Mesendoderm (in vitro differentiated cells): ENCODE results near the gene CNTN2.

Source experiments
- DNase-seq: peaks from one replicate; pipeline ENCODE4 v3.0.0; 2013
- H2AK5ac ChIP-seq: 2 replicates; pipeline ENCODE4 v1.6.1; 2013; ENCODE audit warnings: low read length, inconsistent platforms
- H2BK120ac ChIP-seq: 2 replicates; pipeline ENCODE4 v1.6.1; 2013; ENCODE audit warnings: low read depth, mild to moderate bottlenecking, low read length, moderate library complexity, mixed read lengths
- H2BK15ac ChIP-seq: replicated peaks from 2 replicates; pipeline ENCODE4 v1.6.1; 2013; ENCODE audit warnings: low read depth, mild to moderate bottlenecking, moderate library complexity
- H2BK5ac ChIP-seq: 2 replicates; pipeline ENCODE4 v1.6.1; 2013; ENCODE audit warnings: low read length, inconsistent platforms
- H3K18ac ChIP-seq: 2 replicates; pipeline ENCODE4 v1.6.1; 2013; ENCODE audit warnings: mild to moderate bottlenecking, low read length, mixed read lengths
- H3K23ac ChIP-seq: one replicate; pipeline ENCODE4 v1.6.1; 2013; ENCODE audit warnings: low read length
- H3K27ac ChIP-seq: 2 replicates; pipeline ENCODE4 v1.5.1; 2013; ENCODE audit warnings: low read depth, mild to moderate bottlenecking, inconsistent platforms, low read length, moderate library complexity
- H3K27me3 ChIP-seq: 2 replicates; pipeline ENCODE4 v1.6.1; 2013; ENCODE audit warnings: low read length, control low read depth, mild to moderate bottlenecking, inconsistent platforms; ENCODE audit not compliant: insufficient read depth, poor library complexity
- H3K36me3 ChIP-seq: 2 replicates; pipeline ENCODE4 v1.6.1; 2013; ENCODE audit warnings: low read length, inconsistent platforms; ENCODE audit not compliant: control insufficient read depth, insufficient read depth
- H3K4ac ChIP-seq: one replicate; pipeline ENCODE4 v1.6.1; 2013; ENCODE audit warnings: low read depth, mild to moderate bottlenecking, low read length, moderate library complexity
- H3K4me1 ChIP-seq: 2 replicates; pipeline ENCODE4 v1.6.1; 2013; ENCODE audit warnings: low read depth, low read length, inconsistent platforms; ENCODE audit not compliant: control insufficient read depth
- H3K4me2 ChIP-seq: 2 replicates; pipeline ENCODE4 v1.6.1; 2013; ENCODE audit warnings: low read length
- H3K4me3 ChIP-seq: 2 replicates; pipeline ENCODE4 v1.5.1; 2013; ENCODE audit warnings: mild to moderate bottlenecking, low read length
- H3K56ac ChIP-seq: one replicate; pipeline ENCODE4 v1.6.1; 2013; ENCODE audit warnings: low read length
- H3K79me1 ChIP-seq: 2 replicates; pipeline ENCODE4 v1.6.1; 2013; ENCODE audit warnings: low read length, inconsistent platforms
- H3K79me2 ChIP-seq: 2 replicates; pipeline ENCODE4 v1.6.1; 2013; ENCODE audit warnings: mild to moderate bottlenecking, low read length; ENCODE audit not compliant: control insufficient read depth, insufficient read depth
- H3K9ac ChIP-seq: 2 replicates; pipeline ENCODE4 v1.6.1; 2013; ENCODE audit warnings: low read length, inconsistent platforms
- H4K5ac ChIP-seq: one replicate; pipeline ENCODE4 v1.6.1; 2013; ENCODE audit warnings: low read length
- H4K8ac ChIP-seq: one replicate; pipeline ENCODE4 v1.6.1; 2013; ENCODE audit warnings: low read depth, mild to moderate bottlenecking, control low read depth, low read length, moderate library complexity
- WGBS: extraction: QIAGEN DNeasy Blood & Tissue Kit; methylation state at CpG from one replicate; pipeline ENCODE4 v1.1.7; 2013; ENCODE audit warnings: low lambda C conversion rate, missing lambda C conversion rate; ENCODE audit not compliant: insufficient coverage; ENCODE audit errors: extremely low coverage; 5-methylcytosine and 5-hydroxymethylcytosine counted together

Gene CNTN2

DNA sequence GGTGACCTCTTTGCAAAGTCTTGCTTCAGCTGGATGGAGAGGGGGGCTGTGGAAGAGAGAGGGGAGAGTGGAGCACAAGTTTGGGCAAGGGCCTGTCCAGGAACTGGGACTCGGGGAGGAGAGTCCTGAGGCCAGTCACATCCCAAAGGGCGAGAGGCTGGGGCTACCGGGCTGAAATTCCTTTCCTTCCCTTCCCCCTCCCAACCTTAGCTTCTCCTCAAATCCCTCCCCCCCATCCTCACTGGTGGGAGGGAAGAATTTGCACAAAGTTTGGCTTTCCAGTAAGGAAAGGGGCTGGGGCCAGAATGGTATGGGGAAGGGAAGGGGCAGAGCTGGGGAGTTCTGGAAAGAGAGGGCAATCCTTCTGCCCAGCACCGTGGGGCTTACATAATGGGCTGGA lies 854 bp downstream of the CNTN2 start:
- Histone ChIP-seq H2AK5ac (no peak overlapping the region), H3K79me2 (no peaks in the 10 kb centered on the region), H3K4me3 (no peak overlapping the region), H3K9ac (no peak overlapping the region), H3K4me2 (no peak overlapping the region), H3K4ac (no peak overlapping the region), H2BK15ac (no peak overlapping the region), H3K36me3 (no peaks in the 10 kb centered on the region), H3K23ac (no peak overlapping the region), H4K5ac (no peak overlapping the region), H3K4me1 (no peaks in the 10 kb centered on the region), H2BK5ac (no peak overlapping the region), H3K27ac (no peak overlapping the region), H3K27me3 (peaks cover 10% of the 10 kb centered on the region), H3K79me1 (no peaks in the 10 kb centered on the region), H3K56ac (no peak overlapping the region), H3K18ac (no peak overlapping the region), H4K8ac (no peak overlapping the region), H2BK120ac (no peak overlapping the region)
- peak; percentile 32 for DNase-seq
- WGBS: no CpG with 5 or more reads among the region's 4 CpGs

DNA sequence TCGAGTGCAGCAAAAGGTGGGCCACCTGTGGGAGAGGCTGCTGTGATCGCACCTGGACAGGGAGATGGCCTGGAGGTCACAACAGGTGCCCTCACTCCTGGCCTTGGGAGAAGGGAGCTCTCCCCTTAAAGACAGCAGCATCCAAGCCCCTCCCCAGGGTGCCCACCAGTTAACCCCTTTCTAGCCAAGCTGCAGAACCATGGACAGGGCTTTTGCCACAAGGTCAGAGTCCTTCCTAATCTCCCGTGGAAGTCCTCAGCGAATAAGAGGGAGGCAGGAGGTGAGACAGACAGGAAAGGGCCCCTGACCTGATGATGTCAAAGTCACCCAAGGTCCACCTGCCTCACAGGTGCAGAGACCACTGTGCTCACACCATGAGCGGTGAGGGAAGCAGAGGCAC lies 1.7 kb downstream of the CNTN2 start:
- no peak overlapping the region for H3K4me3 ChIP-seq
- H3K36me3 ChIP-seq: no peaks in the 10 kb centered on the region
- no peaks in the 10 kb centered on the region for H3K79me2 ChIP-seq
- H3K27ac ChIP-seq: no peak overlapping the region
- H3K18ac ChIP-seq: no peak overlapping the region
- H3K9ac ChIP-seq: no peak overlapping the region
- H3K4ac ChIP-seq: no peak overlapping the region
- WGBS: no CpG with 5 or more reads among the region's 5 CpGs
- H2BK5ac ChIP-seq: no peak overlapping the region
- H3K79me1 ChIP-seq: no peaks in the 10 kb centered on the region
- DNase-seq: peak; percentile 32
- H2BK15ac ChIP-seq: no peak overlapping the region
- H3K56ac ChIP-seq: no peak overlapping the region
- H2BK120ac ChIP-seq: no peak overlapping the region
- no peak overlapping the region for H4K5ac ChIP-seq
- no peaks in the 10 kb centered on the region for H3K4me1 ChIP-seq
- H3K27me3 ChIP-seq: peaks cover 10% of the 10 kb centered on the region
- no peak overlapping the region for H4K8ac ChIP-seq
- H3K4me2 ChIP-seq: no peak overlapping the region
- H2AK5ac ChIP-seq: no peak overlapping the region
- H3K23ac ChIP-seq: no peak overlapping the region

DNA sequence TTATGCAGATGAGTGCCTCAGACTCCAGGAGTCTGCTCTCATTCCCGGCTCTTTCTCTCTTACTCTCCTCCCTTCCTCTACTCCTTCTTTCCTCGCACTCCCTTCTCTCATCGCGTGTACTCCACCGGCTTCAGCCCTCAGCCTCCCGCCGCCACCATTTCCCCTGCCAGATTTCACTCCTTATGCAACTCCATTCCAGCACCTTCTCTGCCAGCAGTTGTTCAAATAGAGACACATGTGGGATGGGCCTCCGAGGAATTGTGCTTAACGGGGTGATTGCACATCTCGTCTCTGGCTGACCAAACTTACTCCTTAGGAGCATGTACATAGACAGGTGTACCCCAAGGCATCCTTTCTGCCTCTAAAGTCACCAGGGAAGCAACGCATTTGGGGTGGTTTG lies 2.1 kb downstream of the CNTN2 start:
- Histone ChIP-seq H3K9ac (no peak overlapping the region), H2AK5ac (no peak overlapping the region), H3K27ac (no peak overlapping the region), H3K79me1 (no peaks in the 10 kb centered on the region), H3K4ac (no peak overlapping the region), H4K5ac (no peak overlapping the region), H3K56ac (no peak overlapping the region), H2BK5ac (no peak overlapping the region), H3K23ac (no peak overlapping the region), H3K27me3 (peaks cover 10% of the 10 kb centered on the region), H3K4me3 (no peak overlapping the region), H2BK15ac (no peak overlapping the region), H3K36me3 (no peaks in the 10 kb centered on the region), H3K4me1 (no peaks in the 10 kb centered on the region), H3K4me2 (no peak overlapping the region), H3K18ac (no peak overlapping the region), H2BK120ac (no peak overlapping the region), H4K8ac (no peak overlapping the region), H3K79me2 (no peaks in the 10 kb centered on the region)
- no CpG with 5 or more reads among the region's 11 CpGs for WGBS
- DNase-seq: no peak

DNA sequence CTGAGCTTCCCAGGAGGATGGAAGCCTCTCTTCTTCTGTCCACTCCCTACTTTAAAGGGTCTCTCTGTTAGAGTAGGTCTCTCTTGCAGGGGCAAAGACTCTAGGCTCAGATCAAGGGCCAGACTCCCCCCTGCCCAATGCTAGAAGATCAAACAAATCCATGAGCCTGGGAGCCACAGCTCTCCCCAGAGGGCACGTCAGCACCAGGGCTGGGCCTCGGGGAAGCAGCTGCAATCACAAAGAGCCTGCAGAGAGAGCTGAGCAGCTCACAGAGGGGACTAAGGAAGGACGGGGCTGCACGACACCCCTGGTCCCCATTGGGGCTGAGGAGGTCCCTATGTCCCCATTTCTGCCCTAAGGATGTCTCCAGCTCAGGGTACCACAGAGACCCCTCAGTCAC lies 3.9 kb downstream of the CNTN2 start:
- Histone ChIP-seq H4K8ac (no peak overlapping the region), H3K4me3 (no peak overlapping the region), H3K4me1 (no peaks in the 10 kb centered on the region), H3K4ac (no peak overlapping the region), H2AK5ac (no peak overlapping the region), H4K5ac (no peak overlapping the region), H3K4me2 (no peak overlapping the region), H3K79me1 (no peaks in the 10 kb centered on the region), H2BK5ac (no peak overlapping the region), H3K36me3 (no peaks in the 10 kb centered on the region), H3K27me3 (peaks cover 8% of the 10 kb centered on the region), H3K79me2 (no peaks in the 10 kb centered on the region), H3K18ac (no peak overlapping the region), H3K27ac (no peak overlapping the region), H2BK15ac (no peak overlapping the region), H3K9ac (no peak overlapping the region), H3K56ac (no peak overlapping the region), H2BK120ac (no peak overlapping the region), H3K23ac (no peak overlapping the region)
- WGBS: no CpG with 5 or more reads among the region's 4 CpGs
- DNase-seq: no peak

DNA sequence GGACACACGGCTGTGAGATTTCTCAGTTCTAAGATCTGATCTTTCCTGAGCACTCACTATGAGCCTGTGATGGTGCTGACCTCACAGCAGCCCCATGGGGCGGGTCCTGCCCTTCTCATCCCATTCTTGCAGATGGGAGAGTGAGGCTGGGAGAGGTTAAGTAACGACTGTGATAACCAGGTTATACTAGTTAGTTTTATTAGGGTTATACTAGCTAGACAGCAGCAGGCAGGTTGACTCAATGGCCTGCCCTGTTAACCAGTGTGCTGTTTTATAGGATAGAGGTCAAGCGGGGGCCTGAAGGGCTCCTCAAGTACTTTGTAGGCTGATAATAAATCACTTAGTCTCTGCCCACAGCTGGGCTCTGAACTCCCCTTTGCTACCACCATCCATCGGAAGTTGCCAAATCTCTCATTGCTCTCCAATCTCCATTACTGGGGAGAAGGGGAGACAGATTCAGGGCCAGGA lies 4.8 kb downstream of the CNTN2 start:
- no CpG with 5 or more reads among the region's 5 CpGs for WGBS
- Histone ChIP-seq H3K56ac (no peak overlapping the region), H3K18ac (no peak overlapping the region), H2BK5ac (no peak overlapping the region), H3K27ac (no peak overlapping the region), H2AK5ac (no peak overlapping the region), H3K4me2 (no peak overlapping the region), H3K79me2 (no peaks in the 10 kb centered on the region), H2BK15ac (no peak overlapping the region), H3K4me3 (no peak overlapping the region), H3K27me3 (peaks cover 2% of the 10 kb centered on the region), H4K5ac (no peak overlapping the region), H3K79me1 (no peaks in the 10 kb centered on the region), H3K4me1 (no peaks in the 10 kb centered on the region), H2BK120ac (no peak overlapping the region), H4K8ac (no peak overlapping the region), H3K36me3 (no peaks in the 10 kb centered on the region), H3K23ac (no peak overlapping the region), H3K9ac (no peak overlapping the region), H3K4ac (no peak overlapping the region)
- no peak for DNase-seq

DNA sequence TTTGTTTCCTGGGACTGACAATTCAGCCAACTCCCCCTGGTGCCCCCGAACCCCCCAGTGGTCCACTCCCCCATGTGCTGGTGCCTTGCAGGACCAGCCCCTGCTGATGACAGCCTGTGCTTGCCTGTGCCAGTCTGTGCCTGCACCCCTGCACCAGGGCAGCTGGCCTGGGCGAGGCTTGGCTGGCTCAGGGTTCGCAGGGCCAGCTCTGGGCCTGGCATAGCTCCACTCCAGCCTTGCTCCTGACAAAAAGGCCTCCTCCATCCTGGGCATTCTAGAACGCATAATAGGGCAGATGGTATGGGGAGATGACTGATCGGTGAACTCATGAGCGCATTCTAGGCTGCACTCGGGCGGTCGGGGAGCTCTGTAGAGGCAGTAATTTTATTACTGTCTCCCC lies 5.4 kb downstream of the CNTN2 start:
- Histone ChIP-seq H2BK120ac (no peak overlapping the region), H3K56ac (no peak overlapping the region), H3K36me3 (no peaks in the 10 kb centered on the region), H4K8ac (no peak overlapping the region), H3K79me2 (no peaks in the 10 kb centered on the region), H2BK5ac (no peak overlapping the region), H2AK5ac (no peak overlapping the region), H3K4me1 (no peaks in the 10 kb centered on the region), H3K79me1 (no peaks in the 10 kb centered on the region), H3K4ac (no peak overlapping the region), H3K4me3 (no peak overlapping the region), H3K23ac (no peak overlapping the region), H2BK15ac (no peak overlapping the region), H3K27me3 (peaks cover 2% of the 10 kb centered on the region), H3K4me2 (no peak overlapping the region), H3K9ac (no peak overlapping the region), H3K18ac (no peak overlapping the region), H4K5ac (no peak overlapping the region), H3K27ac (no peak overlapping the region)
- no CpG with 5 or more reads among the region's 9 CpGs for WGBS
- DNase-seq: no peak
